Inflammatory macrophage treated with lipopolysaccharide for 1 hour (primary cell): ENCODE results near the gene OSM.

Experiments used
- DNase-seq, 2 donors: peaks; one replicate each; pipeline ENCODE4 v3.0.0-alpha.2; 2020 to 2022

The OSM gene

GRCh38 chr22:30297276-30297990, 30.8 kb upstream of the OSM start:
- no peak for DNase-seq

GRCh38 chr22:30296833-30297232, 30.2 kb upstream of the OSM start:
- DNase-seq: no peak

DNA sequence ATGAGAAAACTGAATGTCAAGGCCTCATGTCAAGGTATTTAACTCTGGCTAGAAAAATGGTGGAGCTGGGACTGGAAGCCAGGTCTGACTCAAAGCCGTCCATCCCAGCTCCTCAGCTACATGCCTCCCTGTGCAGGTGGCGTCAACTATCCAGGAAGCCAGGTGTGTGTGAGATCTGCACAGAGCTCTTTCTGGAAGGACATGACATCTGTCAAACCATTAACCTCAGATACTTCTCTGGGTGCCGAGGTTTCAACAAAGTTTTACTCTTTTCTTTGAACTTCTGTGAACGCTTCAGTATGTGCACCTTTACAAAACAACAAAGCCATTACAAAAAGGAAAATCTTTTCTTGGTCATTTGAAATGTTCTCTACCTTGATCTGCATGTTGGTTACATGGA, 29.7 kb upstream of the OSM start:
- no peak for DNase-seq

DNA sequence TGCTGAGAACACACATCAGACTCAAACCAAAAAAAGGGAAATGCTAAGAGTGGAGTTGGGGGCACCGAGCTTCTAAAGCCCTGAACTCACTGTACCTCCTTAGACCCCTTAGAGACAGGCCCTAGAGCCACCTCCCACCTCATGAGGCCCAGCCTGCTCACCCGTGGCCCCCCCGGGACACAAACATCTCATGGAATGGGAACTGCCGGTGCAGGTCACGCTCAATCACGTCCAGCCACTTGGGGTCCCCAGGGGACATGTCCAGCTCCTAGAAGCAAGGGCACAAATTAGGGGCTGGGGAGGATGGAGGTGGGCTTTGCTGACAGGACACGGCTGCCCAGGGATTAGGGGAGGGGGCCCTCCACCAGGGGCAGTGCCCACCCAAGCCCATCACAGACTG, 28.9 kb upstream of the OSM start:
- DNase-seq: no peak

GRCh38 chr22:30294830-30295229, 28.2 kb upstream of the OSM start:
- no peak for DNase-seq

GRCh38 chr22:30294066-30294465, 27.4 kb upstream of the OSM start:
- DNase-seq: no peak

DNA sequence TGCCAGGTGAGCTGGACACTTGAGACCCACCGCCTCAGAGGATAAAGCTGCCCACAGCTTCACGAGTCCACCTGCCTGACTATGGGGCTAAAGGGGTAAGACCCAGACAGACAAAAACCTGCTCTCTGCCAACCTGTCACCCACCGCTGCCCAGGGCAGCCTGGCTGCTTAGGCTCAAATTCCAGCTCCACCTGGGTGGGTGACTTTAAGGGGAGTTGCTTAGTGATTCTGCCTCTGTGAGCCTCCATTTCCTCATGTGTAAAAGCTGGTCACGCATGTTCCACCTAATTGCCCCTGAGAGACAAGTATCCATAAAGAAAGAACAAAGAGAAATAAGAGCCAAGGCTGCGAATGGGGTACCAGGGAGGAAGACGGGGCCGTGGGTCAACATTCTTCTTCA, 26.4 kb upstream of the OSM start:
- DNase-seq: no peak

DNA sequence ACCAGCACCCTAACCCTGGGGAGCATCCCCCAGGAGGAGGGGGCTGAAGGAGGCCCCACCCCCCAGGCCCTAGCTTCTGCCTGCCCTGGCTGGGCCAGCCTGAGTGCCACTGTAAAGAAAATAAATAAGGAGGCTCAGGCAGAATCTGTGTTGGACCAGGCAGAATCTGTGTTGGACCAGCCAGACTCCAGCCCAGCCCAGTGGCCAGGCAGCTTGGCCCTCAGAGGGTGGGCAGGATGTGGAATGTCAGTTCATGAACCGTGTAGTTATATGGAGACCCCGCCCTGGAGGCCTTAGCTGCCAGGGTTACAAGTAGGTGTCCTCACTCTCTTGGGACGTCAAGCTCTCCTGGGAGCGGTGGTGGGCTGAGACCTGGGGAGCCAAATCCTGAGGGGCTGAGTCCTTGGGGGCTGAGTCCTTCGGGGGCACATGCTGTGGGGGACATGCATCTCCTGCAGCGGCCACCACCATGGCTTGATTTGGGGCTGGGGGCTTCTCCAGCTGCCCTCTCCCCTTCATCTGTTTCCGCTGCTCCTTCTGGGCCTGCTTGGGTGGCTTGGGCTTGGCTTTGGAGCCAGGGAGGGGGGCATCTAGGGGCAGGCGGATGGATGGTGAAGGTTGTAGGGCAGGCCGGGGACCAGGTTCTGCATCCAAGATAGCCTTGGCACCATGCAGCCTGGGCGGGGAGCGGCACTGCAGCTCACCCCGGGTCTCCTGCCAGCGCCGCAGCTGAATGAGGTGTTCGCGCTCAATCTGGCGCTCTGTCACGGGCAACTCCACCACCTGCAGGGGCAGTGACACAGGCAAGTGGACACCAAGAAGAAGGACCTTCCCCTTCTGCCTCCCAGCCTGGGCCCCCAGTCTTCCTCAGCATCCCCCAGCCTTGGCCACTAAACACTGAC, 25.7 kb upstream of the OSM start:
- no peak for DNase-seq

DNA sequence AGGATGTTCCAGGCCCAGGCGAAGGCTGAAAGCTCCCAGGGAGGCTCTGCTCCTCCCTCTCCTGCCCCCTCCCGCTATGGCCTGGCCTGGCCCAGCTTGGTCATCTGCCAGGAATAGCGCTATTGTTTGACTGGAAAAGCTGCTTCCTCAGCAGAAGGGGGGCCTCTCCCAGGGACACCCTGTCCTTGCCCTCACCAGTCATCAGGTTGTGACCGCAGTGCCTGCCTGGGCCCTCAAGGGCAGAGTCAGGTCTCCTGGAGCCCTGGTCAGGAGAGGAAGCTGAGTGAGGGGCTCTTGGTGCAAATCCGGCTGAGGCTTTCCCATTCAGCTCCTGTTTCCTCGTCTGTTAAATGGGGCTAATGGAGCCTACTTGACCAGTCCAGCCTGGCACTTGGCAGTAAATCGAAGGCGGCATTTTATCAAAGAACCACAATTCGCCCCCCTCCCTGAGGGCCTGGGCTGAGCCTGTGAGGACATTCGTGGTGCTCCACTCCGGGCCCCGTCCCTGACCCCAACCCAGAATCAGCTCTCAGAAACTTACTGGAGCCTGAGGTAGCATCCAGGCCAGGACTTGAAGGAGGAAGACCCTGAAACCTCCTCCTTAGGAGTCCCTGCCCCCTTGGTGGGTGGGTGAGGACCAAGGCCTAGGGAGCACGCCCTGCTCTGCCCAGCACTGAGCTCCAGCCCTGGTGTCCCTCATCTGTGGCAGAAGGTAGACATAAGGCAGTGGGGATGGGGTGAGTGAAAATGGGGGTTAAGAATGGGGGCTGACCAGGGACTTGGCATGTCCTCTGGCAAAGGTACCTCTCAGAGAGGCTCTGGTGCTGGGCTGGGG, 24.6 kb upstream of the OSM start:
- DNase-seq: no peak

DNA sequence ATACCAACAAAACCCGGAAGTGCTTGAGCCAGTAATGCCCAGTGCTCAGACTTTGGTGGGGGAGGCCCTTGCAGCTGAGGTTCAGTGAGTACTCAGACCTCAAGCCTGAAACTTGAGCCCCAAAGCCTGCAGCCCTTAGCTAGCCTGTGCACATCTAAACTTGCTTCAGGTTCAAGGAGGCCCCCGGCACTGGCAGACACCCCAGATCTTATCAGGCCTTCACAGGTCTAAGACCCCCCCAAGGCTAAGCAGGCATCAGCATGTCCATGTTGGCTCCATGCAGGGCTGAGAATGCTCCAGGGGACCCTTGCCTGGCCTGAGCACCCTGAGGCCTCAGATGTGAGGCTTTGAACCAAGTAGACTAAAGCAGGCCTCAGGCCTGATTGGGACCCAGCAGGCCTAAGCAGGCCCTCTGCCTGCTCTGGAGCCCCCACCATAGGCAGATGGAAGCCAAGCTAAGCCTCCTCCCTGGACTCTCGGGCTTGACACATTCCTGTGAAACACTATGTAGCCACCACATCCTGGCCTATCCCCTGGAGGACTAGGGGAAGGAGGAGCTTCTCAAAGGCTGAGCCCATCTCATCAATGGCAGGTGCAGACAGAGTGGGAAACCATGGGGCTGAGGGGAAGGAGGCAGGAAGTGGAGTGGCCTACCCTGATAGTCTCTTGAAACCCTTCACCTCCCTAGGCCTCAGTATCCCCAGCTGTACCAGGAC, 23.8 kb upstream of the OSM start:
- no peak for DNase-seq

GRCh38 chr22:30289980-30290313, 23.3 kb upstream of the OSM start:
- DNase-seq: no peak

DNA sequence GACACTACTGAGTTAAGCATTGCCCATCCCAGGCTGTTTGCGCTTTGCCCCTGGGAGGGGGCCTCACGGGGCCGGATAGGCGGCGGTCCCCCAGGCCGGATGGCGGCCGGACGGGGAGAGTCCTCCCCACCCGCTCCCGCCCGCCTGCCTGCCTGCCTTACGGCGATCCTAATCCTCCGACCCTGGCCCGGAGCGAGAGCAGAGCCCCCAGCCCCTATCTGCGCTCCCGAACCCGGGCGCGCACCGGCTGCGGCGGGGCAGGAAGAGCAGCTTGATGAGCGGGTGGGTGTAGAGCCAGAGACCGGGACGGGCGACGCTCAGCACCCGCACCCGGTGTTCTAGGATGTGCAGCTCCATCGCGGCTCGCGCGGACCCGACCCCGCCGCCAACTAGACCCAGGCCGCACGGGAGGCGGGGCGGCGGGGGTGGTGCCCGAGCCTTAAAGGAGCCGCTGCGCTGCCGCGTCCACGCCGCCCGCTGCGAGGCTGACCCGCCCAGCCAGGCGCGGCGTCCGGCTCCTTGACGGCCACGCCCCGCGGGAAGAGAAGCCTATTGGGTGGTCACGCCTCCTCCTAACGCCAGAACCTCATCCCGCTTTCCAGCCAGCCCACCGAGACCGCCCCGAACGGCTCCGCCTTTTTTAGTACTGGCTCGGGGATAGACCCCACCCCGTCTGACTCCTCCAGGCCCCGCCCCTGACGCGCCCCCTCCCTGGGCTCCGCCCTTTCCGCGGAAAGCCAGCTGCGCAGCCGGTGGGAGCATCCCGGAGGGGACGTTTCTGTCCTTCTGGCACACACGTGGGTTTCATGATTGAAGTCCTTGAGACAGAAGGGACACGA, 22.7 kb upstream of the OSM start, which contains the start of gene CASTOR1:
CASTOR1 (minus strand) TSS at position 365 of the 839 bp plus-strand sequence; CDS start at position 357, 8 bp downstream.
- peak; percentile 96 for DNase-seq

DNA sequence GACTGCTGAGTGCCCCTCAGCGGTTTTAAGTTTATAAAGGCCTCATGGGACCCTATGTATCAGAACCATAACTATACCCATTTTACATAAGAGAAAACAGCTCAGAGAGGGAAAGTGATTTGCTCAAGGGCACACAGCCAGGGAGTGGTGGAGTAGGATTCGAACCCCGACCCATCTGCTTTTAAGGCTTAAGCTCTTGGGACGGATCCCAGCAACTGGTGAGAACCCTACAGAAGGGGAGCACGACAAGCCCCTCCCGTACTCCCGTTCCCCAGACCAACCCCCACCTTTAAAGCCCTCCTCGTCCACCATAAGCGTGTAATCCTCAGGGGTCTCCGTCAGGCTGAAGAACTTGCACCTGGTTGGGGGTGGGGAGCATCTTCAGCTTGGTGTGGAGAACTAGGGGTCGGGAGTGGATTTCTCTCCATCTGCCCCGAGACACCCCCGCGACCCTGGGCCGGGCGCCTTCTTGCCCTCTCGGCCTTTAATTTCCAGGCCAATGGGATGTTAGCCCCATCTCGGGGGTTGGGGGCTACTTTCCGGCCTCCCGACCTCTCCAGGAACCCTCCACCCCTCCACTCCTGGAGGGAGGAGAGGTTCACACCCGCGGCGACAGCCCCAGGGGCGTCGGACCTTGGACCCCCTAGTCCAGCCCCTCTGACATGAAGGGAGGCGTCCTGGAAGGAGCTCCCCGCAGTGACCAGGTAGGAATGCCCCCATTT, 21.9 kb upstream of the OSM start:
- DNase-seq: no peak

- peak; percentile 75 to 91 for DNase-seq
Measured at GRCh38 chr22:30287648-30288418, 21.2 kb upstream of the OSM start.

GRCh38 chr22:30286813-30287647, 20.4 kb upstream of the OSM start:
- peak; percentile 35 to 76 for DNase-seq

DNA sequence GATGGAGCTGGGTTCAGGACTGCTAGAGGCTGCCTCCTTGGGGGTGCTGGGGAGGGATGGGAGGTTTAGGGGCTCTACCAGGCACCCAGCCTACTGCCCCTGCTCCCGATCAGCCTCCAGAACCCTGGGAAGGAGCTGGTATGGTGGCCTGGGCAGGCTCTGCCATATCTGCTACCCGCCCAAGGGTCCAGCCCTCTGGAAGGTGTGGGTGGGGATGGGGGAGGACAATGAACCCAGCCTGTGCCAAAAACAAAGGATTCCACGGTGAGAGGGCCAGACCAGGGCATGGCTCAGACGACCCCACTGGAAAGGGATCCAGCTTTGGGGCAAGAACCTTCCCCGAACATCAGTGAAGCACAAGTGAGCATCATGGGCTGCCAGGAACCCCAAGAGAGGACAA, 19.7 kb upstream of the OSM start:
- DNase-seq: no peak

- DNase-seq: no peak
Measured at GRCh38 chr22:30285846-30286200, 19.2 kb upstream of the OSM start.

DNA sequence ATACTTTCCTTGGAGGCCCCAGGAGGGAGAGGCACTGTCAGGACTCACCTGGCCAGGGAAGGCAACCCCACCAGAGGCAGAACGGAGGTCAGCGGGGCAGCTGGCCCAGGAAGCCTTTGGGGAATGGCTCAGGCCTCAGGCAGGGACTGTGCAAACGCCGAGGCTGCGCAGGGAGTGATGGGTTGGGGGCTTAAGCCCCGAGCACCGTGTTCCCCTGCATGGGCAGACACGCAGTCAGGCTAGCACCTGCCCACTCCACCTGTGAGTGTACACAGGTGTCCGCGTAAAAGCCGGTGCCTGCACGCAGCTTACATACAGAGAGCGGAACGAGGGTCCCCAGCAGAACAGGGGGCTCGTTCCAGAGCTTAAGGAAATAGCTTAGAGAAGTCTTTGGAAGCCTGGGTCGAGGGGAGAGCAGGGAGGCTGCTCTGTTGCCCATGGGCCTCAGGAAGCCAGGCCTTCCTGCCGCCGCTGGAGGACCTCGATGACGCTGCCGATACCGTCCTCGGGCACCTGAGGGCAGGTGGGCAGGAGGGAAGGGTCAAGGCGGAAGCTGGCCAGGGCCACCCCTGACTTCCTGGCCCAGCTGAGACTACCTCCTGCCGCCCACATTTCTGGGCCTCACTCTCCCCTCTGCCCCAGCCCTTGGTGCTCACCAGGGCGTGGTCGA, 18.7 kb upstream of the OSM start:
- no peak for DNase-seq

GRCh38 chr22:30284666-30285065, 18.0 kb upstream of the OSM start:
- peak; percentile 90 to 94 for DNase-seq
